CD4-positive, alpha-beta T cell treated with Interleukin-4 for 1 hour (primary cell): Measurements from ENCODE around the gene ELFN2.
"Not testable (repeated sequence)": the region's sequence is repeated elsewhere in the genome, so short reads cannot be mapped to it uniquely, and the experiment has no call there.

Experiments used
- DNase-seq, 2 donors: peaks; one replicate each; pipeline ENCODE4 v3.0.0-alpha.2; 2020 to 2022

The ELFN2 gene

DNA sequence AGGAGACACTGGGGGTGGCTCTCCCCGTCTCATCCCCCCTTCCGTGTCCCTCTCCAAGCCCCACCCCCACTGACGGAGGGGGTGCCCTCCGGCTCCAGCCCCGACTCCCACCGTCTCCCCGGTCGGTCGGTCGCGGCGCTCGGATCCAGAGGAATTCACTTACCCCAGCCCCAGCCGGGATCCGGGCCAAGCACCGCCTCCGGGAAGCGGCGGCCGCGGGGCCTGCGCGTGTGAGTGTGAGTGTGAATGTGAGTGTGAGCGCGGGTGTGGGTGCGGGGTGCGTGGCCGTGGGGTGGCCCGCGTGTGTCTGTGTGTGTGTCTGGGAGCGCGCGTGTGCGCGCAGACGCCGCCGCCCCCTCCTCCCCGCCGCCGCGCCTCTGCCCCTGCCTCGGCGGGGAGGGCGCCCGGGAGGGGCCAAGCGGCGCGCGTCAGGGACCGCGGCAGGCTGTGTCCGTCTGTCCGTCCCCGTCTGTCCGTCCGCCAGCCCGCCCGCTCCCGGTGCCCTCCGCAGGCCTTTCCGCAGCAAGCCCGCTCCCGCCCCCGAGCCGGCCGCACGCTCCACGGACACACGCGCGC lies at the start of gene ELFN2:
Gene ELFN2 (minus strand): TSS at position 345 of the 576 bp plus-strand sequence. CDS start 51,945 bp downstream, outside the sequence.
- DNase-seq: no peak

GRCh38 chr22:37476389-37477329 lies 49.4 kb upstream of the ELFN2 start:
- no peak for DNase-seq

- DNase-seq: no peak
Observed at GRCh38 chr22:37474447-37475090, 47.3 kb upstream of the ELFN2 start.

DNA sequence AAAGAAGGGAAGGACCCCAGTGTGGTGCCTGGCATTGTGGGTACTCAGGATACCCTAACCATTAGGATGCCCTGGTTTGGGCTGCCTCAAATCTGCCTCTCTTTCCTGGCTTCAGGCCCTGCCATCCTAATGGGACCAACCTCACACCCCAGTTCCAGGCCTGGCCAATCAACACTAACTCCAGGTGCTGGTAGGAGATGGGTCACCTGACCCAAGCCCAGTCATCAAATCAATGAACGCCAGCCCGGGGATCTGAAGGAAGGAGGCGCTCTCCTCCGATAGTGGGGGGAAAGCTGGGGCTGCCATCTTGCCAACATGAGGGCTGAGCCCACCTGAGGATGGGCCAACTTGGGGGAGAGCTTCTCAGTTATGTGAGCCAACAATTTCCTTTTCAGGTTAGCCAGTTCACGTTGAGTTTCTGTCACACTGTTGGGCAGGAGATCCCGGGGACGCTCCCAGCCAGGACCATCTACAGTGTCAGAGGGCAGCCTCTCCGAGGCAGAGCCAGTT lies 46.2 kb upstream of the ELFN2 start:
- no peak for DNase-seq

- peak; percentile 49 to 50 for DNase-seq
Observed at GRCh38 chr22:37472418-37473006, 45.2 kb upstream of the ELFN2 start.

GRCh38 chr22:37471727-37472417 lies 44.6 kb upstream of the ELFN2 start:
- DNase-seq: no peak

DNA sequence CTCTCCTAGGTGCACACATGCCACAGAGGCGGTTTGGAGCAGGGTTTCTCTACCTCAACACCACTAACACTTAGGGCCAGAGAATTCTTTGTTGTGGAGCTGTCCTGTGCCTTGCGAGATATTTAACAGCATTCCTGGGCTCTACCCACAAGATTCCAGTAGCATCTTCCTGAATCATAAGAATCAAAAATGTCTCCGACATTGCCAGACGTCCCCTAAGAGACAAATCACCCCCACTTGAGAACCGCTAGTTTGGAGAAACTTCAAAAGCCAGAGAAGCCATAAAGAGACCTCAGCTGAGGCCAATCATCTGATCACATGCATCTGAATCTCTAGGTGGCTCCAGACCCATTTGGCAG lies 42.8 kb upstream of the ELFN2 start:
- DNase-seq: no peak

- DNase-seq: no peak
Observed at GRCh38 chr22:37469416-37470086, 42.3 kb upstream of the ELFN2 start.

- DNase-seq: not testable (repeated sequence)
Observed at GRCh38 chr22:37468201-37468695, 41.0 kb upstream of the ELFN2 start.

DNA sequence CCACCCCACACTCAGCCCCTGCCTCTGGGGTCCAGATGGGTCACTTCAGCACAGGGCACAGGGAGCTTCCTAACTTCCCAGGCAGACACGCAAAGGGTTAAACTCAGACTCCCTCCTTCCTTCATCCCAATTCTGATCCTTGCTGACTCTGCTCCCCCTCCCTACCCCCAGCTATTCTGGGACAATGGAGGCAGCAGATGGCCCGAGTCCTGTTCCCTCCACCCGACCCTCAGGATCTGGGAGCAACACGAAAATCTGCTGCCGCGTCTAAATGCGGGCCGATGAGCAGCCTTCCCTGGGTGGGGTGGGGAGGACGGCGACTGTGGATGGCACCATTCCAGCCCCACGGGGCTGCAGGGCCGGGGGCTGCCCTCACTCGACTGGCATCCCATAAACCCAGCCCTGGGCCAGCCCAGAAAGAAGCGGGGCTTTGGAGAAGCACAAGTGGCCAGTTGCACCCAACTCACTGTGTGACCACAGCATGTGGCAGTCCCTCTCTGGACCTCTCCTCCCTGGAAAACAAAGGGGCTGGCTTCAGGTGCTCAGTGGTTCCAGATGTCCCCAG lies 40.2 kb upstream of the ELFN2 start:
- no peak for DNase-seq

DNA sequence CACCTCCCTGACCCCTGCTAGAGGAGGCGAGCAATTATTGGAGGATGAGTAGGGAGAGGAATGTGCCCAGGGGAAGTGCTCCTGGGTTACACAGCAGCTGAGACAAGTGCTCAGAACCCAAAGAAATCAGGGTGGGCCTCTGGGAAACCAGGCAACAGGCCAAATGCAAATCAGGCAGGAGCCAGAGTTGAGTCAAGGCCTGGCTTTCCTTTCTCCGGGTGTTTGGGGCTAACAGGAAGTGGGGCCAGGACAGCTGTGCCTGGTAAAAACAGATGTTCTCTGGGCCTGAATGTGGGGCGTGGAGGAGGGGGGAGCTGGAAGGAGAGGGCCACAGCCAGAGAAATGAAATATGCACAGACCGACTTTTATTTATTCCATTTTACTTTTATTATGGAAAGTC lies 36.9 kb upstream of the ELFN2 start:
- no peak for DNase-seq

GRCh38 chr22:37462983-37463382 lies 35.7 kb upstream of the ELFN2 start:
- DNase-seq: no peak

GRCh38 chr22:37462436-37462835 lies 35.2 kb upstream of the ELFN2 start:
- no peak for DNase-seq

GRCh38 chr22:37461961-37462360 lies 34.7 kb upstream of the ELFN2 start:
- no peak for DNase-seq

DNA sequence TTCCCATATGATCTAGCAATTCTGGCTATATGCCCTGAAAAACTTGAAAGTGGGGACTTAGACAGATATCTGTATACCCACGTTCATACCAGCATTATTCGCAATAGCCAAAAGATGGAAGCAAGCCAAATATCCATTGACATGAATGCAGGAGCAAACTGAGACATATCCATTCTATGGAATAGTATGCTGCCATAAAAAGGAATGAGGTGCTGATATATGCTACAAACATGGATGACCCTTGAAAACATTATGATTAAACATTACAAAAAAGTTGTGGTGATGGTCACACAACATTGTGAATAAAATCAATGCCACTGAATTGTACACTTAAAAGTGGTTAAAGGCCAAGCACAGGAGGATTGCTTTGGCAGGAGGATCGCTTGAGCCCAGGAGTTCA lies 33.4 kb upstream of the ELFN2 start:
- DNase-seq: no peak

DNA sequence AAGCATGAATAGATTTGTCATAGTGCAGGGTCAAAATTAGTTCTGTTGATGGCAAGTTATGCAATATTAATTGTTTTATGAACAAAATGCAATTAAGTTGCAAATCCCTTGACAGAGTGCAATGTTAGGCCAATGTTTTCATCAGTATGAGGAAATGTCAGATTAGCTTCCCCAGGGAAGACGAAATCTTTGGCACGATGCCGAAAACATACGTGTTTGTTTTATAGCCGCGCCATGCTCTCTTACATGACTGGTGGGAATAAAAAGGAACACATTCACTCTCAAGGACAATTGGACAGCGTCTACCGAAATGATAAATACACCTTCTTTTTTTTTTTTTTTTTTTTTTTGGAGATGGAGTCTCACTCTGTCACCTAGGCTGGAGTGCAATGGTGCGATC lies 31.9 kb upstream of the ELFN2 start:
- DNase-seq: no peak

- peak; percentile 80 to 83 for DNase-seq
Observed at GRCh38 chr22:37457093-37457893, 30.0 kb upstream of the ELFN2 start.

DNA sequence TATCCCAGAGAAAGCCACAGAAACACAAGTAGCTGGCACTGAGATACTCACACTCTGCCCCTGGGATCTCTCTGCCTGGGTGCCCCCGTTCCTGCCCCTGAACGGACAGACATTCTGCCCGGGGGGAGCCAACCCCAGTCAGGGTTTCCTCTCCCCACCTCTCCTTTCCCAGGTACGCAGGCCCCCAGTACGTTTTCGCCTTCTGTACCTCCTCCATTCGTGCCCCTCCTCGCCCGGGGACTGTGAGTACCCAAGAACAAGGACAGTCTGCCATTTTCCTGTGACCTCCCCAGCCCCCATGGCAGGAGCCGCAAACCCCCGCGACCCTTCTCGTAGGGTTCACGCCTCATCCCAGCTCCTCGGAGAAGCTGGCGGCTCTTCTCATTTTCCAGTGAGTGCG lies 29.1 kb upstream of the ELFN2 start:
- DNase-seq: no peak

DNA sequence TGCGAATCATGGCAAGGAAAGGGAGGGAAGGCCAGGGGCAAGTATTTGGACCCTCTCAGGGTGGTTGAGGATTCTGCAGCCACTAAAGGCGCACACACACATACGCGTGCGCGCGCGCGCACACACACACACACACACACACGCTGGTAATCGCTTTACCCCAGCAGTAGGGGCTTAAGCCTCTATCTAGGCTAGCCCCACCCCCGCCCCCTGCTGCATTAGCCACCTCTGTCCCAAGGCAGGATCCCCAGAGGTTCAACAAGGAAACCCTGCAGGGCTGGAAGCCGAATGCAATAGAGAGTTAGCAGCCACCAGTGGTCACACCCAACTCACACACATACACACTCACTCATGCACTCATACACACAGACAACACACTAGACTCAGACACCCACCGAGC lies 28.6 kb upstream of the ELFN2 start:
- no peak for DNase-seq

DNA sequence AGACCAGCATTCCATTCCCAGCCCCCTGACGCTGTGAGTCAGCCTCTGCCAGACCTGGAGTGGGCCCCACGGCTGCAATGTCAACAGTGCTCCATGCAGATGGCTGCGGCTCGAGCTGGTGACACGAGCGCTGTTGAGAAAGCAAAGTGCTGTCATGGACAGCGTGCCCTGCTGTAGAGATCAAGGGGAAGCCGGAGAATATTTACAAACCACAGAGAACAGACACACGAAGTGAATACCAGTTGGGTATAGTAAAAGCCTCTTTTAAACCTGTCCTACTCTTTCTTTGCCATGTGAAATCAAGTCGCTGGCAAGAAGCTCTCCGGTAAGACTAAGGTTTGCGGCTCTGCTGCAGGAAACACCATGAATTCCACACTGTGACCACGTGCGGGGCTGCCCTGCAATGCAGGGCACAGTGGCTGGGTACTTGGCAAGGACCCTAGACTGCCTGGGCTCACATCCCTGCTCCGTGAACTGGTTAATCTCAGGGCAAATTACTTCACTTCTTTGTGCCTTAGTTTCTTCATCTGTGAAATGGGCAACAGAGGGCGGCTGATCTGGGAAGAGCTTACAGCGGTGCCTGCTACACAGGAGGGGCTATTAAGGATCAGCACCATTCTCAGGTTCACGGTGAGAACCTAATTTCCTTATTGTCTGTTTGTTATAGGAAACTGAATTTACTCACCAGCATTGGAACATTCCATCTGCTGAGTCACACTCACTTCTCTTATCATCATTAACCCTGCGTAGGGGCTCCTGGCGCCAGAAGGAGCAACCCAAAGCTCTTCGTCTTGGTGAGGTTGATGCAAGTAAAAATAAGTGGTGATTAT lies 27.8 kb upstream of the ELFN2 start:
- no peak for DNase-seq
